Natural killer cell (primary cell): Measurements from ENCODE around the gene C4orf36. TPM values are rescaled to one million over a fixed set of nuclear protein-coding genes. Genes with fewer than 3 reads are reported as not detected.

Experiments used
- ATAC-seq, 3 donors: fragments of 150-1000 bp in 2 of 3; fragments of 200-7000 bp in 1 of 3; cut with Tn5 transposase; 1 replicate in 1 of 3; 2 replicates in 2 of 3; pipeline ENCODE4 v1.10.0; 2021; ENCODE audit warnings: mild to moderate bottlenecking in 2 of 3, moderate library complexity in 2 of 3
- DNase-seq, 2 donors: peaks; one replicate each; pipeline versions ENCODE4 v3.0.0 to v3.0.0-alpha.2; 2013 to 2021; ENCODE audit warnings: mixed read lengths in 1 of 2
- H3K27ac ChIP-seq: one replicate; pipeline ENCODE4 v1.5.1; 2013; ENCODE audit warnings: mild to moderate bottlenecking, low read length
- H3K27me3 ChIP-seq: one replicate; pipeline ENCODE4 v1.6.1; 2013; ENCODE audit warnings: low read length; ENCODE audit not compliant: control insufficient read depth, insufficient read depth
- H3K36me3 ChIP-seq: one replicate; pipeline ENCODE4 v1.6.1; 2013; ENCODE audit warnings: low read length; ENCODE audit not compliant: control insufficient read depth, insufficient read depth
- H3K4me1 ChIP-seq: one replicate; pipeline ENCODE4 v1.6.1; 2013; ENCODE audit warnings: low read length; ENCODE audit not compliant: control insufficient read depth, insufficient read depth
- H3K4me3 ChIP-seq: one replicate; pipeline ENCODE4 v1.5.1; 2013; ENCODE audit warnings: low read length
- H3K9me3 ChIP-seq: one replicate; pipeline ENCODE4 v1.6.1; 2013; ENCODE audit warnings: low read length; ENCODE audit not compliant: control insufficient read depth, insufficient read depth
- H3K27ac Mint-ChIP-seq, 2 donors: one replicate each; pipeline ENCODE4 v1.8.0; 2022; ENCODE audit warnings: mild to moderate bottlenecking in 2 of 2, mixed read lengths in 2 of 2, moderate library complexity in 1 of 2
- H3K27me3 Mint-ChIP-seq, 2 donors: one replicate each; pipeline ENCODE4 v1.8.0; 2022; ENCODE audit warnings: low read depth in 2 of 2, mixed read lengths in 2 of 2
- H3K36me3 Mint-ChIP-seq: one replicate; pipeline ENCODE4 v1.8.0; 2022; ENCODE audit warnings: mixed read lengths
- H3K4me1 Mint-ChIP-seq, 2 donors: one replicate each; pipeline ENCODE4 v1.8.0; 2022; ENCODE audit warnings: mixed read lengths in 2 of 2
- H3K4me3 Mint-ChIP-seq: one replicate; pipeline ENCODE4 v1.8.0; 2022; ENCODE audit warnings: mild to moderate bottlenecking, moderate library complexity, mixed read lengths
- H3K9me3 Mint-ChIP-seq, 2 donors: one replicate each; pipeline ENCODE4 v1.8.0; 2022; ENCODE audit warnings: mixed read lengths in 2 of 2
- CTCF ChIP-seq: fragments of 200-600 bp; IDR thresholded peaks from one replicate; pipeline ENCODE4 v1.8.0; 2022; ENCODE audit warnings: antibody characterized with exemption
- WGBS: methylation state at CpG from one replicate; pipeline ENCODE4 v1.1.7; 2013; ENCODE audit warnings: missing lambda C conversion rate; ENCODE audit not compliant: insufficient coverage; 5-methylcytosine and 5-hydroxymethylcytosine counted together
- intact Hi-C: fragments of 100-400 bp; cut with micrococcal nuclease; formaldehyde crosslinking; loops from one replicate; pipeline ENCODE4 v1.14.2; 2022
- total RNA-seq, 4 donors: library from RNA; stranded (reverse); fragments of 120-200 nt in 1 of 4; gene quantifications; one replicate each; pipeline versions ENCODE4 v1.2.3 to v1.2.4, GENCODE V29; 2013 to 2022

Gene C4orf36
- total RNA-seq, 3 donors from 2014 or later (not counting 1 experiment from before 2014, with no cell fraction given) = not detected

DNA sequence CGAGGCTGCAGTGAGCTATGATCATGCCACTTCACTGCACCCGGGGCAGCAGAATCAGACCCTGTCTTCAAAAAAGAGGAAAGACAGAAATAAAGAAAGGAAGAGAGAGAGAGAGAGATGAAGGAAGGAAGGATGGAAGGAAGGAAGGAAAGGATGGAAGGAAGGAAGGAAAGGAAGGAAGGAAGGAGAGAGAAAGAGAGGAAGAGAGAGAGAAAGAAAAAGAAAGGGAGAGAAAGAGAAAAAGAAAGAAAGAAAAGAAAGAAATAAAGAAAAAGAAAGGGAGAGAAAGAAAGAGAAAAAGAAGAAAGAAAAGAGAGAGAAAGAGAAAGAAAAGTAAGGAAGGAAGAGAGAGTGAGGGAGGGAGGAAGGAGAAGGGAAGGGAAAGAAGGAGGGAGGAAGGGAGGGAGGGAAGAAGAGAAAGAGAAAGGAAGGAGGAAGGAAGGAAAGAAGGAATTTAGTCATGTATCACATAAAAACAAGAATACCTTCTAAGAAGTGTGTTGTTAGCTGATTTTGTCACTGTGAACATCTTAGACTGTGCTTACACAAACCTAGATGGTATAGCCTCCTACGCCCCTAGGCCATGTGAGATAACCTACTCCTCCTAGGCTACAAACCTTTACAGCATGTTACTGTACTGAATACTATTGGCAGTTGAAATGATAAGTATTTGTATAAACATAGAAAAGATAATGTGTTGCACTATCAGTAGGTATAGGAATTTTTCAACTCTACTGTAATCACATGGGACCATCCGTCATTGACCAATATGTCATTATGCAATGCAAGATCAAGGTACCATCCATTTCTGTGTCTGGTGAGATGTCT is 25.2 kb upstream of the C4orf36 start:
- WGBS = 94% methylated on average over 3 of the region's 4 CpGs
- no peak overlapping the region for H3K4me3 ChIP-seq

DNA sequence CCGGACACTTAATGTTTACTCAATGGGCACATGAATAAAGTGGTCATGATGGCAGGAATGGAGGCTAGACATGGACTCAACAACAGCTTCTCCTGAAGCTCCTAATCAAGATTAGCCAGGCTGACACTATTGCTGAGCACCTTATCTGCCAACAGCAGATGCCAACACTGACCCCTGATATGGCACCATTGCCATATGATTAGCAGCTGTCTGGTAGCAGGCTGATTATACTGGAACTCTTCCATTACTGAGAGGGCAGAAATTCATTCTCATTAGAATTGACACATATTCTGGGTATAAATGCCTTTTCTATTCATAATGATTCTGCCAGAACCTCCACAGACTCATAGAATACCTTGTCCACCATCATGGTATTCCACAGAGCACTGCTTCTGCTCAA is 24.2 kb upstream of the C4orf36 start:
- TF ChIP-seq CTCF = no peak
- Histone ChIP-seq H3K27ac (no peak overlapping the region), H3K4me3 (no peak overlapping the region), H3K27me3 (no peaks in the 10 kb centered on the region), H3K36me3 (no peaks in the 10 kb centered on the region), H3K9me3 (no peaks in the 10 kb centered on the region), H3K4me1 (no peaks in the 10 kb centered on the region)
- intact Hi-C loops = no loop called here
- no peak overlapping the region for H3K27ac Mint-ChIP-seq
- H3K9me3 Mint-ChIP-seq = no peaks in the 10 kb centered on the region
- H3K27me3 Mint-ChIP-seq = no peaks in the 10 kb centered on the region
- no peaks in the 10 kb centered on the region for H3K36me3 Mint-ChIP-seq
- no peak overlapping the region for H3K4me3 Mint-ChIP-seq
- no peak for DNase-seq
- ATAC-seq = no peak
- WGBS = 57% methylated on average over 1 of the region's 1 CpG
- no peaks in the 10 kb centered on the region for H3K4me1 Mint-ChIP-seq

More for the DNA sequence above, 25.2 kb upstream of the C4orf36 start:
- H3K4me1 ChIP-seq = no peaks in the 10 kb centered on the region
- no peak for DNase-seq
- H3K9me3 Mint-ChIP-seq = no peaks in the 10 kb centered on the region
- peaks cover 0 to 2% of the 10 kb centered on the region in 2 donors for H3K4me1 Mint-ChIP-seq
- ATAC-seq = no peak
- H3K27ac ChIP-seq = no peak overlapping the region
- no peaks in the 10 kb centered on the region for H3K9me3 ChIP-seq
- H3K36me3 Mint-ChIP-seq = no peaks in the 10 kb centered on the region
- H3K27ac Mint-ChIP-seq = no peak overlapping the region
- H3K27me3 Mint-ChIP-seq = no peaks in the 10 kb centered on the region
- no peaks in the 10 kb centered on the region for H3K27me3 ChIP-seq
- intact Hi-C loops = no loop called here
- no peak overlapping the region for H3K4me3 Mint-ChIP-seq
- H3K36me3 ChIP-seq = no peaks in the 10 kb centered on the region
- TF ChIP-seq CTCF = no peak

- H3K27me3 ChIP-seq = no peaks in the 10 kb centered on the region
- peaks cover 0 to 4% of the 10 kb centered on the region in 2 donors for H3K4me1 Mint-ChIP-seq
- WGBS = 66% methylated on average over 7 of the region's 7 CpGs
- no peak overlapping the region for H3K27ac ChIP-seq
- H3K36me3 Mint-ChIP-seq = no peaks in the 10 kb centered on the region
- H3K9me3 Mint-ChIP-seq = no peaks in the 10 kb centered on the region
- H3K4me3 ChIP-seq = no peak overlapping the region
- no peak for TF ChIP-seq CTCF
- peaks cover 7% of the 10 kb centered on the region for H3K4me1 ChIP-seq
- ATAC-seq = no peak
- no peak overlapping the region for H3K27ac Mint-ChIP-seq
- peak in 1 of 2 donors; percentile 22 for DNase-seq
- no peaks in the 10 kb centered on the region for H3K9me3 ChIP-seq
- no peak overlapping the region for H3K4me3 Mint-ChIP-seq
- intact Hi-C loops = no loop called here
- peaks cover 0 to 3% of the 10 kb centered on the region in 2 donors for H3K27me3 Mint-ChIP-seq
- no peaks in the 10 kb centered on the region for H3K36me3 ChIP-seq
These were observed 18.8 kb upstream of the C4orf36 start for GRCh38 chr4:86910820-86911684.
